Osteoblast (primary cell): ENCODE measurements around the gene EDDM3A. TPM values are rescaled to one million over a fixed set of nuclear protein-coding genes. Genes with fewer than 3 reads are reported as not detected.
"Not testable (repeated sequence)": the region's sequence is repeated elsewhere in the genome, so short reads cannot be mapped to it uniquely, and the experiment has no call there.

Source experiments
- DNase-seq: peaks from one replicate; pipeline ENCODE4 v3.0.0; 2011; ENCODE audit warnings: low spot score, mixed read lengths; ENCODE audit not compliant: insufficient read length; ENCODE audit errors: missing footprints
- H2AFZ ChIP-seq: 2 replicates; pipeline ENCODE4 v1.6.0; 2011; ENCODE audit warnings: mild to moderate bottlenecking, low read length
- H3K27ac ChIP-seq: 2 replicates; pipeline ENCODE4 v1.5.1; 2011; ENCODE audit warnings: mild to moderate bottlenecking, low read depth, low read length, moderate library complexity
- H3K27me3 ChIP-seq: 2 replicates; pipeline ENCODE4 v1.6.0; 2012; ENCODE audit warnings: mild to moderate bottlenecking, control low read depth, inconsistent platforms, low read length, moderate library complexity; ENCODE audit not compliant: insufficient read depth
- H3K36me3 ChIP-seq: 2 replicates; pipeline ENCODE4 v1.5.1; 2011; ENCODE audit warnings: mild to moderate bottlenecking, low read length, control low read depth, moderate library complexity; ENCODE audit not compliant: insufficient read depth
- H3K4me1 ChIP-seq: 2 replicates; pipeline ENCODE4 v1.5.1; 2011; ENCODE audit warnings: mild to moderate bottlenecking, low read length, control low read depth, moderate library complexity; ENCODE audit not compliant: insufficient read depth
- H3K4me2 ChIP-seq: 2 replicates; pipeline ENCODE4 v1.6.0; 2011; ENCODE audit warnings: mild to moderate bottlenecking, low read length; ENCODE audit not compliant: insufficient read depth
- H3K4me3 ChIP-seq: fragments of 200-600 bp; sonication (generic); 3 replicates; pipeline ENCODE4 v1.5.1; 2012; ENCODE audit warnings: mild to moderate bottlenecking, low read length, inconsistent platforms; ENCODE audit not compliant: insufficient read depth
- H3K79me2 ChIP-seq: 2 replicates; pipeline ENCODE4 v1.6.0; 2012; ENCODE audit warnings: mild to moderate bottlenecking, low read length, control low read depth, inconsistent platforms; ENCODE audit not compliant: insufficient read depth
- H3K9me3 ChIP-seq: 2 replicates; pipeline ENCODE4 v1.5.1; 2011; ENCODE audit warnings: low read depth, low read length, control low read depth
- H4K20me1 ChIP-seq: 2 replicates; pipeline ENCODE4 v1.6.0; 2012; ENCODE audit warnings: mild to moderate bottlenecking, low read length, control low read depth; ENCODE audit not compliant: insufficient read depth
- CTCF ChIP-seq: IDR thresholded peaks from 2 replicates; pipeline ENCODE4 v1.5.1; 2011; ENCODE audit warnings: mild to moderate bottlenecking, low read depth, low read length, moderate library complexity; ENCODE audit errors: extremely low read depth
- total RNA-seq: library from RNA; depleted of rRNA; stranded (reverse); fragments of >200 nt; gene quantifications from 2 replicates; pipeline ENCODE4 v1.2.3, GENCODE V29; 2012

The EDDM3A gene
- total RNA-seq, 1 donor: not detected

- Histone ChIP-seq H3K27me3 (peaks cover 20% of the 10 kb centered on the region), H3K4me1 (no peaks in the 10 kb centered on the region), H3K4me2 (peak overlapping the region; percentile 59), H3K27ac (no peak overlapping the region), H3K79me2 (no peaks in the 10 kb centered on the region), H3K9me3 (no peaks in the 10 kb centered on the region), H3K4me3 (peak overlapping the region; percentile 37), H3K36me3 (no peaks in the 10 kb centered on the region), H4K20me1 (no peaks in the 10 kb centered on the region), H2AFZ (no peak overlapping the region)
- peak; percentile 48 for DNase-seq
- TF ChIP-seq CTCF: no peak
Measured at GRCh38 chr14:20723488-20723887, 22.2 kb upstream of the EDDM3A start.

DNA sequence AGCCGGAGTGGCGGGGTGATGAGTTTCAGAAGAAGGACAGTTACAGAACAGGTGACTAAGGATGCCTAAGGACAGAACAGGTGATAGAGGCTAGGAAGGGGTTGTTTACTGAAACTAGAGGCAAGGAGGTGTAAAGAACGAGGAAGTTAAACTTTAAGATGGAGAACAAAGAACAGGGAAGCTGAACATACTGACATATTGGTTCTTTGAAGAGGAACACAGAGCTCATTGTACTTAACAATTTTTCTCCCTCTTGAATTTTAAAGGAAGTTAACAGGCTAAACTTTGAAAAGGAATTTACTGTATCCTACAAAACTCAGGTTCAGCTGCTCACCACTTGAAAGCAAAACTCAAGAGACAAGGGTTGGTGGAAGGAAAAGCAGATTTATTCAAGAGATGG lies 19.6 kb upstream of the EDDM3A start:
- H3K27me3 ChIP-seq: peaks cover 20% of the 10 kb centered on the region
- DNase-seq, H2AFZ ChIP-seq, H3K36me3 ChIP-seq, H3K9me3 ChIP-seq, H4K20me1 ChIP-seq, H3K4me1 ChIP-seq, H3K4me3 ChIP-seq, H3K27ac ChIP-seq, H3K79me2 ChIP-seq, H3K4me2 ChIP-seq: not testable (repeated sequence)

DNA sequence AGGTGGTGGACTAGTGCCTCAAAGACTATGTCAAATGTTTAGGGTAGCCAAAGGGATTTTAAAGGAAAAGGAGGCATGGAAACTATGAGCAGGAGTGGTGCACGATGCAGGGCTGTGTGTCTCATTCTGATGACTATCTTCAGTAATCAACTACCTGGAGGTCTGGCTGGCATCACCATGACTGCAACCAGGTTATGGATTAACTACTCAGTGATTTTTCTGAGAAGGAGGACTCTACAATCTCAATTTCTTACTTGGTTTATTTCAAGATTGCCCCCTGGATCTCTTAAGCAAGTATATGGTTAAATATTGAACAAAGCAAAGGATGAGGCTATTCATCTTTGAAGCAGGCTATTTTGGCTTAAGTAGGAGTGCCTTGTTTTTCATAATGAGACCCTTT lies 19.2 kb upstream of the EDDM3A start:
- no peak overlapping the region for H3K4me2 ChIP-seq
- no peak for TF ChIP-seq CTCF
- H2AFZ ChIP-seq: no peak overlapping the region
- DNase-seq: no peak
- no peaks in the 10 kb centered on the region for H4K20me1 ChIP-seq
- no peaks in the 10 kb centered on the region for H3K9me3 ChIP-seq
- H3K4me3 ChIP-seq: no peak overlapping the region
- no peaks in the 10 kb centered on the region for H3K79me2 ChIP-seq
- no peaks in the 10 kb centered on the region for H3K36me3 ChIP-seq
- H3K27me3 ChIP-seq: peaks cover 20% of the 10 kb centered on the region
- no peak overlapping the region for H3K27ac ChIP-seq
- H3K4me1 ChIP-seq: no peaks in the 10 kb centered on the region

DNA sequence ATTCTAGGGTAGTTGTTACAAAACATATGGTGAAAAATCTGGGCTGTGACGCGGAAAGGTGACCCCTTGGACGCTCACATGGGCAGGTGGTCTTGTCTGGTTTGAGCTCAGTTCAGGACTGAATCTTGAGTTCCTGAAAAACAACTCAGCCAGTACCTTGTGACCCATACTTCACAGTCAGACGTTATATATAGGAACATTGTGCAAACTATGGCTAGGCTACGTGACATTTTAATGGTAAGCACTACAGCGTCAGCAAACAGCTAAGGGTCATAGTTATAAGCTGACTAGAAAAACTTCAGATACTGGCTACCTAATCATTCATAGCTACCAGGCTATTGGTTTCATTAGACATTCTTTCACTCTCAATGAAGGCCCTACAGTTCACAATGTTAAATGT lies 14.8 kb upstream of the EDDM3A start:
- Histone ChIP-seq H3K27me3 (no peaks in the 10 kb centered on the region), H3K4me3 (no peak overlapping the region)
- DNase-seq: no peak

More for the DNA sequence above, 14.8 kb upstream of the EDDM3A start:
- no peaks in the 10 kb centered on the region for H4K20me1 ChIP-seq
- no peaks in the 10 kb centered on the region for H3K9me3 ChIP-seq
- H3K4me2 ChIP-seq: no peak overlapping the region
- no peak overlapping the region for H2AFZ ChIP-seq
- no peaks in the 10 kb centered on the region for H3K79me2 ChIP-seq
- no peaks in the 10 kb centered on the region for H3K4me1 ChIP-seq
- no peak for TF ChIP-seq CTCF
- H3K27ac ChIP-seq: no peak overlapping the region
- H3K36me3 ChIP-seq: no peaks in the 10 kb centered on the region
